Endodermal cell (in vitro differentiated cells): ENCODE data around the gene DCUN1D3. TPM values are rescaled to one million over a fixed set of nuclear protein-coding genes. Genes with fewer than 3 reads are reported as not detected.

Source experiments
- DNase-seq: peaks from one replicate; pipeline ENCODE4 v3.0.0-alpha.2; 2017
- H3K27ac ChIP-seq: 2 replicates; pipeline ENCODE4 v1.5.1; 2013; ENCODE audit warnings: mild to moderate bottlenecking, low read depth, low read length, moderate library complexity
- H3K27me3 ChIP-seq: 2 replicates; pipeline ENCODE4 v1.6.1; 2013; ENCODE audit warnings: mild to moderate bottlenecking, low read length, moderate library complexity; ENCODE audit not compliant: insufficient read depth, control insufficient read depth, poor library complexity, severe bottlenecking
- H3K36me3 ChIP-seq: 2 replicates; pipeline ENCODE4 v1.7.0; 2013; ENCODE audit warnings: mild to moderate bottlenecking, low read length, moderate library complexity; ENCODE audit not compliant: control insufficient read depth, insufficient read depth
- H3K4me1 ChIP-seq: one replicate; pipeline ENCODE4 v1.7.0; 2013; ENCODE audit warnings: low read length; ENCODE audit not compliant: control insufficient read depth, insufficient read depth
- H3K4me3 ChIP-seq: 2 replicates; pipeline ENCODE4 v1.5.1; 2013; ENCODE audit warnings: mild to moderate bottlenecking, low read length, moderate library complexity
- H3K9ac ChIP-seq: 2 replicates; pipeline ENCODE4 v1.6.1; 2013; ENCODE audit warnings: mild to moderate bottlenecking, low read length, moderate library complexity; ENCODE audit not compliant: poor library complexity, severe bottlenecking; ENCODE audit errors: extremely low read depth
- H3K9me3 ChIP-seq: 2 replicates; pipeline ENCODE4 v1.6.1; 2013; ENCODE audit warnings: mild to moderate bottlenecking, low read length, moderate library complexity; ENCODE audit not compliant: control insufficient read depth
- H3K27ac Mint-ChIP-seq: 2 replicates; pipeline ENCODE4 v1.8.0; 2020; ENCODE audit warnings: mixed read lengths
- H3K27me3 Mint-ChIP-seq: 2 replicates; pipeline ENCODE4 v1.8.0; 2021; ENCODE audit warnings: mild to moderate bottlenecking, mixed read lengths; ENCODE audit not compliant: insufficient read depth
- H3K36me3 Mint-ChIP-seq: 2 replicates; pipeline ENCODE4 v1.8.0; 2020; ENCODE audit warnings: low read depth, mixed read lengths
- H3K4me1 Mint-ChIP-seq: 2 replicates; pipeline ENCODE4 v1.8.0; 2020; ENCODE audit warnings: mixed read lengths
- H3K4me3 Mint-ChIP-seq: 2 replicates; pipeline ENCODE4 v1.8.0; 2020; ENCODE audit warnings: mild to moderate bottlenecking, moderate library complexity, mixed read lengths
- H3K9me3 Mint-ChIP-seq: 2 replicates; pipeline ENCODE4 v1.8.0; 2020; ENCODE audit warnings: mild to moderate bottlenecking, mixed read lengths
- CTCF ChIP-seq: fragments of 200-600 bp; sonication (generic); conservative IDR thresholded peaks from 2 replicates; pipeline ENCODE4 v1.5.0; 2021; ENCODE audit warnings: antibody characterized with exemption, mild to moderate bottlenecking
- WGBS, 2 experiments: methylation state at CpG; one replicate each; pipeline versions ENCODE4 v1.1.5 to v1.1.7; 2013; ENCODE audit warnings: missing lambda C conversion rate in 2 of 2, mixed read lengths in 1 of 2; ENCODE audit not compliant: insufficient coverage in 1 of 2, insufficient read length in 1 of 2; 5-methylcytosine and 5-hydroxymethylcytosine counted together
- total RNA-seq, 2 donors: library from RNA; stranded (reverse); fragmentation: NEBNext Ultra II Directional in 1 of 2; extraction: Animal tissue kit (Norgen Biotek cat#: 25700) in 1 of 2; gene quantifications; 2 replicates in 1 of 2; 3 replicates in 1 of 2; pipeline ENCODE4 v1.2.1, GENCODE V29; 2021

DCUN1D3 gene
- total RNA-seq, 2 donors from 2014 or later: 21.3 to 22.7 TPM

GRCh38 chr16:20942256-20942655, 42.1 kb upstream of the DCUN1D3 start:
- Mint-ChIP-seq H3K27ac (no peak overlapping the region), H3K4me3 (no peak overlapping the region), H3K36me3 (no peaks in the 10 kb centered on the region), H3K4me1 (peaks cover 7% of the 10 kb centered on the region), H3K9me3 (no peaks in the 10 kb centered on the region), H3K27me3 (no peaks in the 10 kb centered on the region)
- H3K27me3 ChIP-seq: no peaks in the 10 kb centered on the region
- 91 to 100% methylated on average over 1 to 4 of the region's 4 CpGs for WGBS, 2 experiments
- H3K4me1 ChIP-seq: no peaks in the 10 kb centered on the region
- no peaks in the 10 kb centered on the region for H3K9me3 ChIP-seq
- no peaks in the 10 kb centered on the region for H3K36me3 ChIP-seq
- H3K27ac ChIP-seq: no peak overlapping the region
- no peak for DNase-seq
- no peak overlapping the region for H3K9ac ChIP-seq
- no peak overlapping the region for H3K4me3 ChIP-seq
- TF ChIP-seq CTCF: no peak

- H3K36me3 Mint-ChIP-seq: no peaks in the 10 kb centered on the region
- Histone ChIP-seq H3K9me3 (no peaks in the 10 kb centered on the region), H3K9ac (no peak overlapping the region), H3K36me3 (no peaks in the 10 kb centered on the region), H3K4me1 (no peaks in the 10 kb centered on the region), H3K27me3 (no peaks in the 10 kb centered on the region), H3K27ac (no peak overlapping the region), H3K4me3 (no peak overlapping the region)
- H3K9me3 Mint-ChIP-seq: no peaks in the 10 kb centered on the region
- TF ChIP-seq CTCF: no peak
- no peak for DNase-seq
- no peaks in the 10 kb centered on the region for H3K27me3 Mint-ChIP-seq
- H3K4me3 Mint-ChIP-seq: no peak overlapping the region
- H3K4me1 Mint-ChIP-seq: peaks cover 7% of the 10 kb centered on the region
- H3K27ac Mint-ChIP-seq: no peak overlapping the region
- 83 to 96% methylated on average over 6 of the region's 6 CpGs for WGBS, 2 experiments
These were observed 41.4 kb upstream of the DCUN1D3 start for GRCh38 chr16:20941636-20941926.

GRCh38 chr16:20940871-20941635, 40.9 kb upstream of the DCUN1D3 start:
- Mint-ChIP-seq H3K27ac (no peak overlapping the region), H3K36me3 (no peaks in the 10 kb centered on the region), H3K4me1 (peaks cover 4% of the 10 kb centered on the region), H3K4me3 (no peak overlapping the region), H3K9me3 (no peaks in the 10 kb centered on the region), H3K27me3 (no peaks in the 10 kb centered on the region)
- DNase-seq: no peak
- H3K9me3 ChIP-seq: no peaks in the 10 kb centered on the region
- no peaks in the 10 kb centered on the region for H3K27me3 ChIP-seq
- H3K4me1 ChIP-seq: no peaks in the 10 kb centered on the region
- H3K27ac ChIP-seq: no peak overlapping the region
- H3K4me3 ChIP-seq: no peak overlapping the region
- TF ChIP-seq CTCF: no peak
- no peak overlapping the region for H3K9ac ChIP-seq
- no peaks in the 10 kb centered on the region for H3K36me3 ChIP-seq
- WGBS, 2 experiments: 89 to 93% methylated on average over 6 of the region's 6 CpGs
